ENCODE results near the gene INSR.

- no peak for TF ChIP-seq CTCF (IDR thresholded peaks at IDR 0.05; ENCODE audit: borderline replicate concordance, extremely low read depth, low read length, poor library complexity, severe bottlenecking)
- no peak for TF ChIP-seq EZH2 (IDR thresholded peaks at IDR 0.05; ENCODE audit: borderline replicate concordance, low read depth, low read length, severe bottlenecking)
Measured at GRCh38 chr19:7263521-7263920, 30.7 kb downstream of the INSR start.

Measured in DND-41 (cell line).